ENCODE results near the gene RBPJ. TPM values are rescaled to one million over a fixed set of nuclear protein-coding genes. Genes with fewer than 3 reads are reported as not detected.

RBPJ gene
- total and polyA plus RNA-seq, 2 of the 8 experiments (the other 6 are each of a cell fraction or from before 2014, with no cell fraction given) = 65.5 to 217 TPM

GRCh38 chr4:26426892-26427291, 106.1 kb downstream of the RBPJ start (continued):
- TF ChIP-seq ATF3 (IDR thresholded peaks at IDR 0.05; ENCODE audit: insufficient read depth, low read depth, low read length) = no peak

Measured in H1 (cell line).